BLaER1 treated with 17β-estradiol and CSF1 and Interleukin-3, amounts not matched to agents 10 nM and 100 nM (cell line): ENCODE measurements around the gene ARID1B.

Source experiments
- H3K27ac ChIP-seq, 11 experiments: shearing (Covaris generic); formaldehyde crosslinking; 2 replicates each; pipeline ENCODE4 v1.8.1; 2022
- H3K27me3 ChIP-seq, 11 experiments: shearing (Covaris generic); formaldehyde crosslinking; 2 replicates each; pipeline ENCODE4 v1.8.1; 2022
- H3K36me3 ChIP-seq, 11 experiments: shearing (Covaris generic); formaldehyde crosslinking; 2 replicates each; pipeline ENCODE4 v1.8.1; 2022
- H3K4me1 ChIP-seq, 10 experiments: shearing (Covaris generic); formaldehyde crosslinking; 2 replicates each; pipeline ENCODE4 v1.8.1; 2022
- H3K4me2 ChIP-seq, 11 experiments: shearing (Covaris generic); formaldehyde crosslinking; 2 replicates each; pipeline ENCODE4 v1.8.1; 2022
- H3K4me3 ChIP-seq, 10 experiments: shearing (Covaris generic); formaldehyde crosslinking; 2 replicates each; pipeline ENCODE4 v1.8.1; 2022
- H3K9ac ChIP-seq, 11 experiments: shearing (Covaris generic); formaldehyde crosslinking; 2 replicates each; pipeline ENCODE4 v1.8.1; 2022
- H3K9me3 ChIP-seq, 11 experiments: shearing (Covaris generic); formaldehyde crosslinking; replicated peaks in 1 of 11; 2 replicates each; pipeline ENCODE4 v1.8.1; 2022
- H4K20me1 ChIP-seq, 11 experiments: shearing (Covaris generic); formaldehyde crosslinking; 2 replicates each; pipeline ENCODE4 v1.8.1; 2022
- Cebpa-rat ChIP-seq, 11 experiments: shearing (Covaris generic); IDR thresholded peaks; 2 replicates each; pipeline ENCODE4 v1.8.1; 2022

ARID1B gene

GRCh38 chr6:156883497-156884252 is 106.5 kb downstream of the ARID1B start:
- Histone ChIP-seq H3K27me3 (no peaks in the 10 kb centered on the region), H4K20me1 (peaks cover 48 to 100% (median 100%) of the 10 kb centered on the region in 11 experiments), H3K4me2 (peak overlapping the region in 9 of 11 experiments; percentile 8 to 59 (median 13); a peak in 13 of 22 replicates), H3K4me1 (peaks cover 25 to 64% (median 40%) of the 10 kb centered on the region in 10 experiments; a peak in 19 of 20 replicates), H3K36me3 (peaks cover 0 to 14% (median 2%) of the 10 kb centered on the region in 11 experiments; a peak in 6 of 22 replicates), H3K9me3 (peaks cover 0 to 3% (median 0%) of the 10 kb centered on the region in 11 experiments; a peak in 1 of 22 replicates), H3K9ac (no peak overlapping the region), H3K4me3 (no peak overlapping the region), H3K27ac (0 out of 22 replicates have a peak overlapping the region, but pooled peaks of 1 of the 11 experiments have one; percentile 25)
- no peak for TF ChIP-seq Cebpa-rat (IDR thresholded peaks at IDR 0.05)

DNA sequence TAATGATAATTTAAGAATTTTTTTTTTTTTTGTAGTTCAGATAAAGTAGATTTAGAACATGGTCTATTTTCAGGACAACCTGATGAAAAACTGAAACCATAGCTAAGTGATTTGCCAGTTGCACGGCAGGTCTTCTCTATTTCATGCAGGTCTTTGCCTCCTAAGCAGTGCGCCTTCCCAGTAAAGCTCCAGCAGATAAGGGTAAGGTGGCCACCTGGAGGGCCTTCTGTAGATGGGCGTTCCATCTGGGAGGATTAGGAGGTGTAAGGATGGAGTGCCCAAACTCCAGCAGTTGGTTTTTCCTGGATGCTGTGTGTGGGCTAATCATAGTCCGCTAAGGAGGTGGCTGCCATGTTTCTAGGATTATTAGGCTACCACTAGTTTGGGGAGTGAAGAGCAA is 107.1 kb downstream of the ARID1B start:
- H3K4me1 ChIP-seq: peaks cover 25 to 63% (median 39%) of the 10 kb centered on the region in 10 experiments; a peak in 19 of 20 replicates
- H3K36me3 ChIP-seq: peaks cover 0 to 13% (median 2%) of the 10 kb centered on the region in 11 experiments; a peak in 6 of 22 replicates
- no peak overlapping the region for H3K27ac ChIP-seq
- peaks cover 0 to 3% (median 0%) of the 10 kb centered on the region in 11 experiments; a peak in 1 of 22 replicates for H3K9me3 ChIP-seq
- TF ChIP-seq Cebpa-rat (IDR thresholded peaks at IDR 0.05): no peak
- H3K27me3 ChIP-seq: no peaks in the 10 kb centered on the region
- peaks cover 42 to 100% (median 100%) of the 10 kb centered on the region in 11 experiments for H4K20me1 ChIP-seq
- H3K4me3 ChIP-seq: no peak overlapping the region
- H3K9ac ChIP-seq: no peak overlapping the region
- H3K4me2 ChIP-seq: no peak overlapping the region; a peak in 1 of 22 replicates

GRCh38 chr6:156885562-156885961 is 108.4 kb downstream of the ARID1B start:
- H3K27ac ChIP-seq: no peak overlapping the region
- H3K4me3 ChIP-seq: no peak overlapping the region
- H3K36me3 ChIP-seq: peaks cover 0 to 13% (median 2%) of the 10 kb centered on the region in 11 experiments; a peak in 6 of 22 replicates
- 0 out of 22 replicates have a peak overlapping the region, but pooled peaks of 1 of the 11 experiments have one; percentile 10 for H3K4me2 ChIP-seq
- no peaks in the 10 kb centered on the region for H3K27me3 ChIP-seq
- peaks cover 42 to 100% (median 100%) of the 10 kb centered on the region in 11 experiments for H4K20me1 ChIP-seq
- H3K4me1 ChIP-seq: peaks cover 25 to 63% (median 36%) of the 10 kb centered on the region in 10 experiments; a peak in 19 of 20 replicates
- peaks cover 0 to 3% (median 0%) of the 10 kb centered on the region in 11 experiments; a peak in 1 of 22 replicates for H3K9me3 ChIP-seq
- no peak for TF ChIP-seq Cebpa-rat (IDR thresholded peaks at IDR 0.05)
- H3K9ac ChIP-seq: no peak overlapping the region

DNA sequence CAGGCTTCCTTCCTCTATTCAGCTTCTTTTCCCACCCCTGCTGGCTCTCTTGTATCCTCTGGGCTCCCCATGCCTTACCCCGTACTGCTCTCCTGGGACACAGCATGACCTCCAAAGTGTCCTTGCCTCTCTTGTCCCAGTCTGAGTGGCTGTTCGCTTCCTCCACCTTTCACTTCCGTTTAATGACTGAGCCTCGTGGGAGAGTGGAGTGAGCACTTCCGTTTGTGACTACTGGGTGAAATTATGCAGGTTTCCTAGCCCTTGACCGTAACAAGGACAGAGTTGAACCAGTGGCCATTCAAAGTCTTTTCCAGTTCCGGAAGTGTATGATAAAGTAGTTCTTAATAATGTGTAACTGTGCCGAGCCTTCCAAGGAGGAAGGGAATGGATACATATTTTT is 109.2 kb downstream of the ARID1B start:
- Histone ChIP-seq H3K27ac (no peak overlapping the region), H3K9me3 (peaks cover 0 to 3% (median 0%) of the 10 kb centered on the region in 11 experiments; a peak in 1 of 22 replicates), H3K9ac (no peak overlapping the region), H3K36me3 (peaks cover 0 to 13% (median 2%) of the 10 kb centered on the region in 11 experiments; a peak in 6 of 22 replicates), H3K4me2 (peak overlapping the region in 4 of 11 experiments; percentile 10 to 49 (median 17); a peak in 6 of 22 replicates), H4K20me1 (peaks cover 36 to 100% (median 99%) of the 10 kb centered on the region in 11 experiments), H3K4me1 (peaks cover 24 to 56% (median 32%) of the 10 kb centered on the region in 10 experiments; a peak in 19 of 20 replicates), H3K27me3 (no peaks in the 10 kb centered on the region), H3K4me3 (no peak overlapping the region)
- no peak for TF ChIP-seq Cebpa-rat (IDR thresholded peaks at IDR 0.05)

GRCh38 chr6:156887623-156888269 is 110.6 kb downstream of the ARID1B start:
- H3K36me3 ChIP-seq: peaks cover 0 to 13% (median 3%) of the 10 kb centered on the region in 11 experiments; a peak in 8 of 22 replicates
- H3K4me3 ChIP-seq: no peak overlapping the region
- H3K27me3 ChIP-seq: no peaks in the 10 kb centered on the region
- H4K20me1 ChIP-seq: peaks cover 24 to 100% (median 94%) of the 10 kb centered on the region in 11 experiments
- TF ChIP-seq Cebpa-rat (IDR thresholded peaks at IDR 0.05): no peak
- H3K4me2 ChIP-seq: peak overlapping the region in 1 of 11 experiments; percentile 3; a peak in 1 of 22 replicates
- H3K4me1 ChIP-seq: peaks cover 12 to 43% (median 19%) of the 10 kb centered on the region in 10 experiments; a peak in 19 of 20 replicates
- no peak overlapping the region for H3K9ac ChIP-seq
- peaks cover 0 to 3% (median 0%) of the 10 kb centered on the region in 11 experiments; a peak in 1 of 22 replicates for H3K9me3 ChIP-seq
- H3K27ac ChIP-seq: no peak overlapping the region

GRCh38 chr6:156889469-156889868 is 112.3 kb downstream of the ARID1B start:
- no peaks in the 10 kb centered on the region for H3K27me3 ChIP-seq
- no peak overlapping the region for H3K4me2 ChIP-seq
- no peak overlapping the region for H3K27ac ChIP-seq
- H4K20me1 ChIP-seq: peaks cover 15 to 98% (median 88%) of the 10 kb centered on the region in 11 experiments; a peak in 19 of 22 replicates
- H3K9ac ChIP-seq: no peak overlapping the region
- H3K9me3 ChIP-seq: peaks cover 0 to under 1% (median 0%) of the 10 kb centered on the region in 11 experiments; a peak in 1 of 22 replicates
- H3K4me1 ChIP-seq: peaks cover 0 to 27% (median 8%) of the 10 kb centered on the region in 10 experiments; a peak in 12 of 20 replicates
- peaks cover 0 to 18% (median 5%) of the 10 kb centered on the region in 11 experiments; a peak in 15 of 22 replicates for H3K36me3 ChIP-seq
- no peak overlapping the region for H3K4me3 ChIP-seq
- TF ChIP-seq Cebpa-rat (IDR thresholded peaks at IDR 0.05): no peak

DNA sequence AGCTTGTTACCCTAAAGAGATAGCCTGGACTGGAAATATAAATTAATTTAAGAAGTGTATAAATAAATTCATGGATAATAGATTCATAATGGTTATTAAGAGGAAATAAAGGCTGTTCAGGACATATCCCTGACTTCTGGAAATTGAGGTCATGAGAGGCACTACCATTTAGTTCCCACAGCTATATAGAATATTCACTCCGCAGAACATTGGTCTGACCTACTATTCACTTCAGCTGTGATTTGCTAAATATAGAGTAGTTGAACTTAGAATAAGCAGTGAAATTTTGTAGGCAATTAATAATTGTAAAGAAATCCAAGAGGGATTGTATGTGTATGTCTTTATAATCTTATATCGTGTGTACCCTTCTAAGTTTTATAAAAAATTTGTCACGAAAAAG is 112.8 kb downstream of the ARID1B start:
- H3K4me3 ChIP-seq: no peak overlapping the region
- no peaks in the 10 kb centered on the region for H3K27me3 ChIP-seq
- peaks cover 19 to 98% (median 88%) of the 10 kb centered on the region in 11 experiments; a peak in 21 of 22 replicates for H4K20me1 ChIP-seq
- H3K9ac ChIP-seq: no peak overlapping the region
- H3K4me1 ChIP-seq: peaks cover 0 to 23% (median 8%) of the 10 kb centered on the region in 10 experiments; a peak in 13 of 20 replicates
- peaks cover 0 to 18% (median 5%) of the 10 kb centered on the region in 11 experiments; a peak in 15 of 22 replicates for H3K36me3 ChIP-seq
- H3K4me2 ChIP-seq: no peak overlapping the region
- no peak for TF ChIP-seq Cebpa-rat (IDR thresholded peaks at IDR 0.05)
- H3K9me3 ChIP-seq: no peaks in the 10 kb centered on the region
- no peak overlapping the region for H3K27ac ChIP-seq

DNA sequence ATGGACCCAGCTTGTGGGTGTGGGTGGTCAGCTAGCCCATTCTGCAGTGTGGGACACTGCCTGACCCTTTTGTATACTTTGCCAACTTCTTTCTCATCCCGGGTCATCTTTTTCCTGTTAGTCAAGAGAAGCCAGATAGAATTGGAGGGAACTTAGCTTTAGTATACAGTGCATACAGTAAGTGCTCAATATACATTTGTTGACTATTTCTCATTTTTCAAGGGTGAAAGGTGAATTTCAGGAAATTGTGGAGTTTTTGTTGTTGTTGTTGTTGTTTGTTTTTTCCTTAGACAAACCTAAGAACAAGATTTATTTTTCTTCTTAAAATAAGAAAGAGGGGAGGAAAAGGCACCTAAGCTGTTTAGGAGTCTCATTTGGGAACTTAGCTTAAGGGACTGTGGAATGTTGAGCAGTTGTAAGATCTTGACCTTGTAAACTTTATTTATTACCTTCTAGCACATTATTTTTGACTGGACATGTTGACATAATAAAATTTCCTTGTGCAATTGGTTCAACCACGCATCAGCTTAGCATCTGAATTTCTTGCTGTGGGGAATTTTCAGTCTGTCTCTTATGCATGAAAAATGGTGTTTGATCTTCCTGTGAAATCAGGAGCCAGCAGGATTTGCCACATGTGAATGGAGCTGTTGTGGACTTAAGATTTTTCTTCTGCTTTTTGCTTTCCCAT is 113.6 kb downstream of the ARID1B start:
- Histone ChIP-seq H3K4me3 (no peak overlapping the region), H3K27ac (no peak overlapping the region), H3K9me3 (no peaks in the 10 kb centered on the region), H3K4me2 (no peak overlapping the region), H3K9ac (no peak overlapping the region), H3K27me3 (no peaks in the 10 kb centered on the region), H3K4me1 (peaks cover 0 to 15% (median 8%) of the 10 kb centered on the region in 10 experiments; a peak in 13 of 20 replicates), H4K20me1 (peaks cover 24 to 98% (median 88%) of the 10 kb centered on the region in 11 experiments; a peak in 21 of 22 replicates), H3K36me3 (peaks cover 0 to 18% (median 5%) of the 10 kb centered on the region in 11 experiments; a peak in 15 of 22 replicates)
- no peak for TF ChIP-seq Cebpa-rat (IDR thresholded peaks at IDR 0.05)
